Measurements from ENCODE around the gene FAM222B. TPM values are rescaled to one million over a fixed set of nuclear protein-coding genes. Genes with fewer than 3 reads are reported as not detected.
A peak's percentile ranks its signal among the peaks of the same experiment; 100 is the strongest.

Gene FAM222B
- total and polyA plus RNA-seq, 9 of the 15 experiments (the other 6 are each of a cell fraction or from before 2014, with no cell fraction given), result 4.0 to 34.6 (median 7.5) TPM

- TF ChIP-seq ARHGAP35 (IDR thresholded peaks at IDR 0.05; ENCODE audit: partially characterized antibody) (no peak), CREB3L1 (IDR thresholded peaks at IDR 0.05; ENCODE audit: borderline replicate concordance, low read depth) (no peak), TAF1 (IDR thresholded peaks at IDR 0.05; ENCODE audit: control insufficient read depth, extremely low read depth, insufficient read depth, low read length, severe bottlenecking) (peak; percentile 73), KLF6 (CRISPR knock-in tag; IDR thresholded peaks at IDR 0.05; ENCODE audit: borderline replicate concordance) (peak; percentile 61; the same call in 1 of the 2 replicates), NEUROD1 (IDR thresholded peaks at IDR 0.05; ENCODE audit: borderline replicate concordance, low read depth, low read length, partially characterized antibody) (no peak), HNRNPUL1 (IDR thresholded peaks at IDR 0.05; ENCODE audit: low read length) (no peak), IFI16 (CRISPR knock-in tag; IDR thresholded peaks at IDR 0.05) (no peak), CEBPB (tag; IDR thresholded peaks at IDR 0.05) (no peak), TEAD2 (tag; IDR thresholded peaks at IDR 0.05) (no peak), ZNF609 (CRISPR knock-in tag; IDR thresholded peaks at IDR 0.05; ENCODE audit: borderline replicate concordance) (0 out of 2 replicates have a peak, but pooled peaks have one; percentile 43), NR0B1 (IDR thresholded peaks at IDR 0.05; ENCODE audit: partially characterized antibody) (no peak), SRSF1 (IDR thresholded peaks at IDR 0.05; ENCODE audit: low read depth, low read length) (no peak), SETDB1 (IDR thresholded peaks at IDR 0.05; ENCODE audit: low read length) (no peak), HNRNPLL (IDR thresholded peaks at IDR 0.05; ENCODE audit: low read depth, low read length, poor library complexity, severe bottlenecking) (no peak), ZNF3 (CRISPR knock-in tag; IDR thresholded peaks at IDR 0.05) (no peak), ZNF197 (CRISPR knock-in tag; IDR thresholded peaks at IDR 0.05; ENCODE audit: low read depth) (no peak), BRD4 (IDR thresholded peaks at IDR 0.05) (0 out of 2 replicates have a peak, but pooled peaks have one; percentile 46), NR2F6 (CRISPR knock-in tag; IDR thresholded peaks at IDR 0.05) (0 out of 2 replicates have a peak, but pooled peaks have one; percentile 50), ZNF232 (CRISPR knock-in tag; IDR thresholded peaks at IDR 0.05) (no peak), CBX1 (IDR thresholded peaks at IDR 0.05; ENCODE audit: low read depth) (0 out of 2 replicates have a peak, but pooled peaks have one; percentile 53)
Measured at GRCh38 chr17:28710861-28711722, 131.5 kb downstream of the FAM222B start (continued).

All from K562 (cell line).